ENCODE data around the gene ARHGAP6. TPM values are rescaled to one million over a fixed set of nuclear protein-coding genes. Genes with fewer than 3 reads are reported as not detected.

Gene ARHGAP6
- total and polyA plus RNA-seq, 9 of the 15 experiments (the other 6 are each of a cell fraction or from before 2014, with no cell fraction given) = 12.5 to 63.6 (median 41.8) TPM

DNA sequence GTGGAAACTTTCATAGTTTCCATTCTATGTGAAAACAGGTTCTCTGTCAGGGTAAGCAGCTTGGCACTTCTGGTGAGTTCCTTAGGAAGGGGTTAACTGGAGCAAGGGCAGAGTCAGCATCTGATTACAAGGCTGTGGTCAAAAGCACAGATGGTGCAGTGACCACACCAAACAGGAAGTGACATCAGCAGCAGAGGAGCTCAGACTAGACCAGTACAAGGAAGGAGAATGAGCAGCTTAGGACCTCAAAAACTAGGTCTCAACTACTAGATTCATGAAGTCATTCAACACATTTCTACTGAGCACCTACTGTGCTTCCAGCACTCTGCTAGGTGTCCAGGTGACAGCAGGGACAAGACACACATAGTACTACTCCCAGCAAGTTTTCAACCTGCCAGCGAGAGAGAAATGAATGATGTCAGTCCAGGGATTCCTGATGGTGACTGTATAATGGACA lies 242.3 kb downstream of the ARHGAP6 start (continued):
- no peak for TF ChIP-seq FOXK1 (CRISPR knock-in tag; IDR thresholded peaks at IDR 0.05; ENCODE audit: borderline replicate concordance)
- TF ChIP-seq RB1 (IDR thresholded peaks at IDR 0.05; ENCODE audit: low read depth) = no peak
- no peak for TF ChIP-seq ZBTB11 (CRISPR knock-in tag; IDR thresholded peaks at IDR 0.05)
- peak; percentile 18; the same call in 1 of the 2 replicates for TF ChIP-seq TAL1 (IDR thresholded peaks at IDR 0.05)
- TF ChIP-seq MAZ (CRISPR knock-in tag; conservative IDR thresholded peaks at IDR 0.05 in 1 of 2, IDR thresholded peaks at IDR 0.05 in 1 of 2) = no peak; a peak in 1 of 4 replicates
- TF ChIP-seq, protein P1, sequence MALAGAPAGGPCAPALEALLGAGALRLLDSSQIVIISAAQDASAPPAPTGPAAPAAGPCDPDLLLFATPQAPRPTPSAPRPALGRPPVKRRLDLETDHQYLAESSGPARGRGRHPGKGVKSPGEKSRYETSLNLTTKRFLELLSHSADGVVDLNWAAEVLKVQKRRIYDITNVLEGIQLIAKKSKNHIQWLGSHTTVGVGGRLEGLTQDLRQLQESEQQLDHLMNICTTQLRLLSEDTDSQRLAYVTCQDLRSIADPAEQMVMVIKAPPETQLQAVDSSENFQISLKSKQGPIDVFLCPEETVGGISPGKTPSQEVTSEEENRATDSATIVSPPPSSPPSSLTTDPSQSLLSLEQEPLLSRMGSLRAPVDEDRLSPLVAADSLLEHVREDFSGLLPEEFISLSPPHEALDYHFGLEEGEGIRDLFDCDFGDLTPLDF (CRISPR knock-in tag; IDR thresholded peaks at IDR 0.05) = no peak
- no peak for TF ChIP-seq ZNF551 (CRISPR knock-in tag; IDR thresholded peaks at IDR 0.05)
- peak; percentile 45; the same call in 1 of the 2 replicates for TF ChIP-seq RBFOX2 (IDR thresholded peaks at IDR 0.05; ENCODE audit: low read depth, low read length)
- TF ChIP-seq ATF3 (IDR thresholded peaks at IDR 0.05) = peak; percentile 86
- no peak for TF ChIP-seq ATF3 (CRISPR knock-in tag; conservative IDR thresholded peaks at IDR 0.05)
- no peak for TF ChIP-seq CUX1 (CRISPR knock-in tag; IDR thresholded peaks at IDR 0.05)
- TF ChIP-seq BMI1 (IDR thresholded peaks at IDR 0.05; ENCODE audit: low read length) = no peak
- no peak for TF ChIP-seq PHTF2 (CRISPR knock-in tag; IDR thresholded peaks at IDR 0.05)
- TF ChIP-seq TCF7 (IDR thresholded peaks at IDR 0.05; ENCODE audit: borderline replicate concordance) = no peak
- no peak for TF ChIP-seq PHF20 (IDR thresholded peaks at IDR 0.05; ENCODE audit: partially characterized antibody)
- no peak for TF ChIP-seq ZC3H11A (IDR thresholded peaks at IDR 0.05; ENCODE audit: low read depth, low read length)
- TF ChIP-seq SRSF7 (optimal IDR thresholded peaks at IDR 0.05; ENCODE audit: low read depth, low read length) = no peak
- no peak for TF ChIP-seq HNRNPUL1 (IDR thresholded peaks at IDR 0.05; ENCODE audit: low read length)
- TF ChIP-seq ELF2 (CRISPR knock-in tag; IDR thresholded peaks at IDR 0.05) = no peak
